ENCODE data around the gene UXT. TPM values are rescaled to one million over a fixed set of nuclear protein-coding genes. Genes with fewer than 3 reads are reported as not detected.
"Not testable (repeated sequence)": the region's sequence is repeated elsewhere in the genome, so short reads cannot be mapped to it uniquely, and the experiment has no call there.

UXT gene
- total and polyA plus RNA-seq, 4 donors = 58.0 to 153 (median 120) TPM

DNA sequence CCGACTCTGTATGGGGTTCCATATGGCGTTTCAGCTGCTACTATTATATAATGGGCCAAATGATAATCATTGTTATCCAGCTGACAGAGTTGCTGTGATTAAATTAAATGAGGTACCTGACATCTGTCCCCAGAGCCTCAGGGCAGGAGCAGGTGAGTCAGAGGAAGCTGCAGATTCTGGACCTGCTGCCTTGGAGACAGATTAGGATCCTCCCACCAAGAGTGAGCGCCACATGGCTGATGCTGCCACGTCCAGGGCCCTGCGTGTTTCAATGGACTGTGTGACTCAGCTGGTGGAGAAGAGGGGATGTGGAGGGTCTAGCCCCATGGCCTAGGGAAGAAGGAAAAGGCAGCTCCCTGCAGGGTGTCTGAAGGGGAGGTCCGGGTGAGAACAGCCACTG, 28.3 kb upstream of the UXT start:
- Histone ChIP-seq H3K9me3 (ENCODE audit: control insufficient read depth in 4 of 4, insufficient read depth in 3 of 4, low read length in 3 of 4) (peaks cover 0 to 3% (median 0%) of the 10 kb centered on the region in 4 donors), H3K36me3 (ENCODE audit: control insufficient read depth in 4 of 4, insufficient read depth in 4 of 4, low read length in 4 of 4) (no peaks in the 10 kb centered on the region), H3K4me1 (ENCODE audit: control insufficient read depth in 5 of 5, insufficient read depth in 5 of 5, low read length in 5 of 5) (no peaks in the 10 kb centered on the region), H3K4me3 (no peak overlapping the region), H3K27ac (ENCODE audit: low read depth in 1 of 2, low read length in 1 of 2) (no peak overlapping the region), H3K27me3 (ENCODE audit: control insufficient read depth in 3 of 3, insufficient read depth in 3 of 3, low read length in 2 of 3) (no peaks in the 10 kb centered on the region), H3K9ac (ENCODE audit: insufficient read depth in 1 of 2, low read length in 2 of 2) (no peak overlapping the region)
- no peak for DNase-seq
- 64 to 68% methylated on average over 6 of the region's 6 CpGs for WGBS, 2 donors
- TF ChIP-seq, protein P1, sequence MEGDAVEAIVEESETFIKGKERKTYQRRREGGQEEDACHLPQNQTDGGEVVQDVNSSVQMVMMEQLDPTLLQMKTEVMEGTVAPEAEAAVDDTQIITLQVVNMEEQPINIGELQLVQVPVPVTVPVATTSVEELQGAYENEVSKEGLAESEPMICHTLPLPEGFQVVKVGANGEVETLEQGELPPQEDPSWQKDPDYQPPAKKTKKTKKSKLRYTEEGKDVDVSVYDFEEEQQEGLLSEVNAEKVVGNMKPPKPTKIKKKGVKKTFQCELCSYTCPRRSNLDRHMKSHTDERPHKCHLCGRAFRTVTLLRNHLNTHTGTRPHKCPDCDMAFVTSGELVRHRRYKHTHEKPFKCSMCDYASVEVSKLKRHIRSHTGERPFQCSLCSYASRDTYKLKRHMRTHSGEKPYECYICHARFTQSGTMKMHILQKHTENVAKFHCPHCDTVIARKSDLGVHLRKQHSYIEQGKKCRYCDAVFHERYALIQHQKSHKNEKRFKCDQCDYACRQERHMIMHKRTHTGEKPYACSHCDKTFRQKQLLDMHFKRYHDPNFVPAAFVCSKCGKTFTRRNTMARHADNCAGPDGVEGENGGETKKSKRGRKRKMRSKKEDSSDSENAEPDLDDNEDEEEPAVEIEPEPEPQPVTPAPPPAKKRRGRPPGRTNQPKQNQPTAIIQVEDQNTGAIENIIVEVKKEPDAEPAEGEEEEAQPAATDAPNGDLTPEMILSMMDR (IDR thresholded peaks at IDR 0.05; ENCODE audit: control extremely low read depth, extremely low read depth) = no peak
- ATAC-seq (ENCODE audit: insufficient read depth, low FRiP score) = no peak

DNA sequence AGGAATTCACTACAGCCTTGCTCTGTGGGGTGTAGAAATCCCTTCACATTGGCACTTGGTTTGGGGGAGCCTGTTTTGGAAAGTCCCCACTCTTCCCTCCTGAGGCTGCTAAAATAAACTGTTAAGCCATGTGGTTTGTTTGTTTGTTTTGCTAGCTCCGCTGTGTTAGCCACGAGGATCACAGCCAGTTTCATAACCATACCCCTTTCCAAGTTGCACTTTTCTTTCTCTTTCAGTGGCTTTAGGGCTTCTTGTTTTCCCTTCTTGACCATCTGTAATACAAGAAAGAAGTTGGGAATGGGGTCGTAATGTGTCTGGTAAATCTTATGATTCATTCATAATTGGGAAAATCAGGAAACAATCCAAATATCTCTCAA, 24.8 kb upstream of the UXT start:
- TF ChIP-seq, protein P1 (IDR thresholded peaks at IDR 0.05; ENCODE audit: control extremely low read depth, extremely low read depth) = no peak
- DNase-seq = no peak
- Histone ChIP-seq H3K9me3 (ENCODE audit: control insufficient read depth in 4 of 4, insufficient read depth in 3 of 4, low read length in 3 of 4) (peaks cover 0 to 3% (median 0%) of the 10 kb centered on the region in 4 donors), H3K36me3 (ENCODE audit: control insufficient read depth in 4 of 4, insufficient read depth in 4 of 4, low read length in 4 of 4) (no peaks in the 10 kb centered on the region), H3K4me1 (ENCODE audit: control insufficient read depth in 5 of 5, insufficient read depth in 5 of 5, low read length in 5 of 5) (no peaks in the 10 kb centered on the region), H3K27me3 (ENCODE audit: control insufficient read depth in 3 of 3, insufficient read depth in 3 of 3, low read length in 2 of 3) (no peaks in the 10 kb centered on the region), H3K27ac (ENCODE audit: low read depth in 1 of 2, low read length in 1 of 2) (no peak overlapping the region), H3K4me3 (no peak overlapping the region), H3K9ac (ENCODE audit: insufficient read depth in 1 of 2, low read length in 2 of 2) (no peak overlapping the region)
- ATAC-seq (ENCODE audit: insufficient read depth, low FRiP score) = no peak
- 56 to 61% methylated on average over 3 of the region's 3 CpGs for WGBS, 2 donors

DNA sequence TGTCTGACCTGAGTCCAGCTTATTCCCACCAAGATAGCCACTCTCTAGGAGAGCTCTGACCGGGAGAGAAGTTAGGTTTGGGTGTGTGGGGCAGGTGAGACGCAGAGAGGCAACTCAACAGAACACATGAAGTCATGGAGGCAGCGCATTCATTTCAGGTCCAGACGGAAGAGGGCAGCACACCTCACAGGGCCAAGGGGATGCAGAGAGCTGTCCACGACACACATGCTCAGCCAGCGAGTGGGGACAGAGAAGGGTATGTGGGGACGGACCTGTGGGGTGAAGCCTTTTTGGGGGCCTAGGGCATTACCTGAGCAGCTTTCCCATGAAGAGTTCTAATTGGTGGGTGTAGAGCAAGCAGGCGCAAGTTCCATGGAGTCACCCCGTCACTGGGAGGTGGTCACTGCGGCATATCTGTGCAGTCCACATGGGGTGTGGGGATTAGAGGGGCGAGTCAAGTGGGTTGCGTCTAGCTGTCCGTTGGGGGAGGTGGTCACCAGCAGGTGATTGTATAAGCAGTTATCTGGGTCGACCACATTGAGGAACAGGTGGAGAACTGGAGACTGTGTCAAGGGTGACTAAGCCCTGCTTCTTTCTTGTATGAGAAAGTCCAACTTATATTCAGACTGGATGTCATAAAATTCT, 24.3 kb upstream of the UXT start:
- WGBS, 2 donors = 76 to 92% methylated on average over 13 to 14 of the region's 14 CpGs
- H3K27ac ChIP-seq (ENCODE audit: low read depth in 1 of 2, low read length in 1 of 2) = no peak overlapping the region
- no peak overlapping the region for H3K9ac ChIP-seq (ENCODE audit: insufficient read depth in 1 of 2, low read length in 2 of 2)
- TF ChIP-seq, protein P1 (IDR thresholded peaks at IDR 0.05; ENCODE audit: control extremely low read depth, extremely low read depth) = no peak
- ATAC-seq (ENCODE audit: insufficient read depth, low FRiP score) = no peak
- peaks cover 0 to 3% (median 0%) of the 10 kb centered on the region in 4 donors for H3K9me3 ChIP-seq (ENCODE audit: control insufficient read depth in 4 of 4, insufficient read depth in 3 of 4, low read length in 3 of 4)
- no peaks in the 10 kb centered on the region for H3K27me3 ChIP-seq (ENCODE audit: control insufficient read depth in 3 of 3, insufficient read depth in 3 of 3, low read length in 2 of 3)
- H3K4me1 ChIP-seq (ENCODE audit: control insufficient read depth in 5 of 5, insufficient read depth in 5 of 5, low read length in 5 of 5) = no peaks in the 10 kb centered on the region
- no peaks in the 10 kb centered on the region for H3K36me3 ChIP-seq (ENCODE audit: control insufficient read depth in 4 of 4, insufficient read depth in 4 of 4, low read length in 4 of 4)
- DNase-seq = no peak
- H3K4me3 ChIP-seq = no peak overlapping the region

DNA sequence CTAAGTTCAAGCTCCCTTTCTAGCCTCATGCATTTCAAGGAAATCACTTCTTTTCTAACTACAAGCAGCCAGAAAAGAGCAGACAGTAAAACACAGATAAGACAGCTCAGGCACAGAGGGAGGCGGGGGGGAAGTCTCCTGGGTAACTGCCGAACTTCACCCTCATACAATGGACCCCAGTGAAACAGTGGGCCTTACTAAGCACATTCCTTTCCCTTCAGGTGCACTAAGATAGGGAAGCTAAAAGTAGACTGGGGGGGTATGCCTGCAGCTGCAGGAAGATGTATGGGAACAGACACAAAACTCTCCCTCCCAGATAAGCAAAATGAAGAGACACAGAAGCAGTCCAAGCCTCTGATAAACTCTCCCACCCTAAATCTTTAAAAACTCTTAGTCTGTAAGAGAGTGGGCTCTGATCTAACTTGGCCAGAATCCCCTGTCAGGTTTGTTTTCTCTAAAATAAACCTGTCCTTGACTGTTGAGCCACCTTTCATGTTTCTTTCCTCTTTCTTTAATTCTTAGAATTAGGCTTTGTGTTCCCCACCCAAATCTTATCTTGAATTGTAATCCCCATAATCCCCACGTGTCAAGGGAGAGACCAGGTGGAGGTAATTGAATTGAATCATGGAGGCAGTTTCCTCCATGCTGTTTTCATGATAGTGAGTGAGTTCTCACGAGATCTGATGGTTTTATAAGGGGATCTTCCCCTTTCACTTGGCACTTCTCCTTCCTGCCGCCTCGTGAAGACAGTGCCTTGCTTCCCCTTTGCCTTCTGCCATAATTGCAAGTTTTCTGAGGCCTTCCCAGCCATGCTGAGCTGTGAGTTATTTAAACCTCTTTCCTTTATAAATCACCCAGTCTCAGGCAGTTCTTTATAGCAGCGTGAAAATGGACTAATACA, 17.2 kb upstream of the UXT start:
- not testable (repeated sequence) for H3K27ac ChIP-seq (ENCODE audit: low read depth in 1 of 2, low read length in 1 of 2); H3K27me3 ChIP-seq (ENCODE audit: control insufficient read depth in 3 of 3, insufficient read depth in 3 of 3, low read length in 2 of 3); H3K4me1 ChIP-seq (ENCODE audit: control insufficient read depth in 5 of 5, insufficient read depth in 5 of 5, low read length in 5 of 5); DNase-seq; ATAC-seq (ENCODE audit: insufficient read depth, low FRiP score); H3K9me3 ChIP-seq (ENCODE audit: control insufficient read depth in 4 of 4, insufficient read depth in 3 of 4, low read length in 3 of 4); H3K36me3 ChIP-seq (ENCODE audit: control insufficient read depth in 4 of 4, insufficient read depth in 4 of 4, low read length in 4 of 4); H3K4me3 ChIP-seq; H3K9ac ChIP-seq (ENCODE audit: insufficient read depth in 1 of 2, low read length in 2 of 2)
- 65 to 71% methylated on average over 5 to 7 of the region's 7 CpGs for WGBS, 2 donors
